Suprapubic skin (tissue), 3 donors: Measurements from ENCODE around the gene ZNF468.

ENCODE experiments used
- CTCF ChIP-seq, 2 donors: fragments of 200-600 bp in 1 of 2; fragments of 450-650 bp in 1 of 2; sonication (generic) in 1 of 2; IDR thresholded peaks; one replicate each; pipeline ENCODE4 v1.5.1; 2016 to 2019; ENCODE audit warnings: antibody characterized with exemption in 2 of 2, mild to moderate bottlenecking in 1 of 2, moderate library complexity in 1 of 2
- POLR2AphosphoS5 ChIP-seq, 3 donors: sonication (generic); formaldehyde crosslinking; IDR thresholded peaks; one replicate each; pipeline ENCODE4 v1.6.1; 2017; ENCODE audit warnings: antibody characterized with exemption in 3 of 3

GRCh38 chr19:52880895-52881389 lies 23.5 kb upstream of the ZNF468 start:
- TF ChIP-seq POLR2AphosphoS5 (IDR thresholded peaks at IDR 0.05) (no peak), CTCF (IDR thresholded peaks at IDR 0.05) (no peak)
